Cardiac muscle cell (in vitro differentiated cells and primary cell): Measurements from ENCODE around the gene IMMP2L. TPM values are rescaled to one million over a fixed set of nuclear protein-coding genes. Genes with fewer than 3 reads are reported as not detected.
A peak's percentile ranks its signal among the peaks of the same experiment; 100 is the strongest.

Experiments used
- DNase-seq, 2 donors: peaks; one replicate each; pipeline versions ENCODE4 v3.0.0 to v3.0.0-alpha.2; 2010 to 2017; ENCODE audit warnings: low read depth in 1 of 2, low spot score in 1 of 2
- H3K27ac ChIP-seq: fragments of 200-600 bp; sonication (generic); 2 replicates; pipeline ENCODE4 v1.5.1; 2016
- H3K27me3 ChIP-seq: fragments of 200-600 bp; sonication (generic); 2 replicates; pipeline ENCODE4 v1.6.0; 2016; ENCODE audit warnings: control low read depth
- H3K36me3 ChIP-seq: fragments of 200-600 bp; sonication (generic); 2 replicates; pipeline ENCODE4 v1.5.1; 2016; ENCODE audit warnings: control low read depth
- H3K4me1 ChIP-seq: fragments of 200-600 bp; sonication (generic); 2 replicates; pipeline ENCODE4 v1.8.1; 2017; ENCODE audit warnings: low read depth, mild to moderate bottlenecking, mixed run types
- H3K4me3 ChIP-seq: fragments of 200-600 bp; sonication (generic); 2 replicates; pipeline ENCODE4 v1.5.1; 2016; ENCODE audit warnings: mild to moderate bottlenecking
- H3K9me3 ChIP-seq: fragments of 200-600 bp; sonication (generic); 2 replicates; pipeline ENCODE4 v1.5.1; 2017; ENCODE audit warnings: low read depth, mild to moderate bottlenecking, control low read depth
- CTCF ChIP-seq: IDR thresholded peaks from 2 replicates; pipeline ENCODE4 v1.5.1; 2012; ENCODE audit warnings: low read depth, mild to moderate bottlenecking, low read length
- polyA plus RNA-seq: library from polyadenylated mRNA; unstranded; fragments of >200 nt; fragmentation: Nextera tagmentation; extraction: Ambion mirVana; gene quantifications from 2 replicates; pipeline ENCODE4 v1.2.1, GENCODE V29; 2016
- total RNA-seq: library from RNA; depleted of rRNA; stranded (reverse); fragments of >200 nt; gene quantifications from 2 replicates; pipeline ENCODE4 v1.2.3, GENCODE V29; 2016

IMMP2L gene
- total and polyA plus RNA-seq, 2 experiments from 2014 or later, result 6.0 to 11.9 TPM

- no peaks in the 10 kb centered on the region for H3K27me3 ChIP-seq
- H3K36me3 ChIP-seq, result no peaks in the 10 kb centered on the region
- H3K9me3 ChIP-seq, result no peaks in the 10 kb centered on the region
- no peak overlapping the region for H3K4me3 ChIP-seq
- no peak for TF ChIP-seq CTCF
- H3K27ac ChIP-seq, result no peak overlapping the region
- H3K4me1 ChIP-seq, result peaks cover 20% of the 10 kb centered on the region
- DNase-seq, result no peak
These were observed 32.0 kb downstream of the IMMP2L start for GRCh38 chr7:111530356-111530668.

- Histone ChIP-seq H3K36me3 (no peaks in the 10 kb centered on the region), H3K9me3 (no peaks in the 10 kb centered on the region), H3K4me1 (peaks cover 20% of the 10 kb centered on the region), H3K27ac (no peak overlapping the region), H3K4me3 (no peak overlapping the region), H3K27me3 (no peaks in the 10 kb centered on the region)
- TF ChIP-seq CTCF, result no peak
- peak in 1 of 2 donors; percentile 14 for DNase-seq
These were observed 32.6 kb downstream of the IMMP2L start for GRCh38 chr7:111529507-111530355.

GRCh38 chr7:111528331-111528730 lies 34.0 kb downstream of the IMMP2L start:
- H3K9me3 ChIP-seq, result no peaks in the 10 kb centered on the region
- H3K27ac ChIP-seq, result no peak overlapping the region
- H3K4me1 ChIP-seq, result peaks cover 20% of the 10 kb centered on the region
- no peaks in the 10 kb centered on the region for H3K36me3 ChIP-seq
- TF ChIP-seq CTCF, result no peak
- no peaks in the 10 kb centered on the region for H3K27me3 ChIP-seq
- no peak overlapping the region for H3K4me3 ChIP-seq
- no peak for DNase-seq

- Histone ChIP-seq H3K36me3 (no peaks in the 10 kb centered on the region), H3K4me1 (peaks cover 14% of the 10 kb centered on the region), H3K27me3 (no peaks in the 10 kb centered on the region), H3K27ac (no peak overlapping the region), H3K4me3 (no peak overlapping the region), H3K9me3 (no peaks in the 10 kb centered on the region)
- DNase-seq, result no peak
- TF ChIP-seq CTCF, result no peak
These were observed 34.7 kb downstream of the IMMP2L start for GRCh38 chr7:111527545-111527944.

- Histone ChIP-seq H3K36me3 (no peaks in the 10 kb centered on the region), H3K4me3 (no peak overlapping the region), H3K27me3 (no peaks in the 10 kb centered on the region), H3K27ac (no peak overlapping the region), H3K9me3 (no peaks in the 10 kb centered on the region), H3K4me1 (peaks cover 5% of the 10 kb centered on the region)
- no peak for TF ChIP-seq CTCF
- no peak for DNase-seq
These were observed 37.2 kb downstream of the IMMP2L start for GRCh38 chr7:111525100-111525499.
